Coronary artery (tissue), 2 donors: Measurements from ENCODE around the gene MT3.
"Not testable (repeated sequence)": the region's sequence is repeated elsewhere in the genome, so short reads cannot be mapped to it uniquely, and the experiment has no call there.

ENCODE experiments used
- DNase-seq: peaks from one replicate; pipeline ENCODE4 v3.0.0-alpha.2; 2017; ENCODE audit warnings: low spot score
- H3K27ac ChIP-seq, 2 donors: fragments of 200-600 bp; sonication (generic); one replicate each; pipeline ENCODE4 v1.5.1; 2016 to 2019
- H3K4me3 ChIP-seq: fragments of 200-600 bp; sonication (generic); 2 replicates; pipeline ENCODE4 v1.5.1; 2016; ENCODE audit warnings: mild to moderate bottlenecking, moderate library complexity
- CTCF ChIP-seq: fragments of 200-600 bp; sonication (generic); IDR thresholded peaks from one replicate; pipeline ENCODE4 v1.5.1; 2019; ENCODE audit warnings: antibody characterized with exemption

MT3 gene

GRCh38 chr16:56616608-56617211, 27.4 kb downstream of the MT3 start:
- no peak for TF ChIP-seq CTCF
- Histone ChIP-seq H3K27ac (peak overlapping the region; percentile 66 to 70), H3K4me3 (peak overlapping the region; percentile 70)
- peak; percentile 66 for DNase-seq

GRCh38 chr16:56617212-56618085, 28.1 kb downstream of the MT3 start:
- Histone ChIP-seq H3K4me3 (peak overlapping the region; percentile 70), H3K27ac (peak overlapping the region; percentile 66 to 70)
- peak; percentile 86 for DNase-seq
- TF ChIP-seq CTCF: no peak

DNA sequence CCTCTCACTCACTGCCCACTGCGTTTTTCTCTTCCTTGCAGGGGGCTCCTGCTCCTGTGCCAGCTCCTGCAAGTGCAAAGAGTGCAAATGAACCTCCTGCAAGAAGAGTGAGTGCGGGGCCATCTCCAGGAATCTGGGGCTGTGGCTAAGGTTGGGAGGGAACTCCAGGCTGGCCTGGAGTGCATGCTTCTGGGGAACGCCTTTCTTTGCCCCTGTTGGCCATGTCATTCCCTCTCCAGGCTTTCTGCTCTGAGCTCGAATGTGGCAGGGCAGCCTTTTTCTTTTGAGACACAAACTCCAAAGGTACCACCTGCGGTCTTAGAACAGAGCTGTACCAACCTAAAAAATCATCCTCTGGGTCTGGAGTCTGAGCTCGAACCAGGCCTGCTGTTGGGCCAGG, 28.8 kb downstream of the MT3 start:
- Histone ChIP-seq H3K4me3 (peak overlapping the region; percentile 70), H3K27ac (peak overlapping the region in 1 of 2 donors; percentile 70)
- no peak for DNase-seq
- TF ChIP-seq CTCF: no peak

DNA sequence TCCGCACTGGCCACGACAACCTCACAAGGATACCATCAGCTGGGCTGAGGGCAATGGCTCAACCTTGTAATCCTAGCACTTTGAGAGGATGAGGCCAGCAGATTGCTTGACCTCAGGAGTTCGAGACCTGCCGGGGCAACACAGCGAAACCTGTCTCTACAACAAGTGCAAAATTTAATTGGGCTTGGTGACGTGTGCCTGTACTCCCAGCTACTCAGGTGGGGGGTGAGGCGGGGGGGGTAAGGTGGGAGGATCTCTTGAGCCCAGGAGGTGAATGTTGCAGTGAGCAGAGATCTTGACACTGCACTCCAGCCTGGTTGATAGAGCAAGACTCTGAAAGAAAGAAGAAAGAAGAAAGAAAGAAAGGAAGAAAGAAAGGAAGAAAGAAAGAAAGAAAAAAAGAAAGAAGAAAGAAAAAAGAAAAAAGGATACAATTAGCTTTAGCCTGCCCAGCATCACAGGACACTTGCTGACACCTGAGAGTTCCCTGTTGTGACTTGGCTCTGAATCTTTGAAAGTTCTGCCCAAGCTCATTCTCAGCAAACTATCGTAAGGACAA, 31.1 kb downstream of the MT3 start:
- no peak for DNase-seq
- H3K4me3 ChIP-seq: no peak overlapping the region
- no peak overlapping the region for H3K27ac ChIP-seq
- no peak for TF ChIP-seq CTCF

DNA sequence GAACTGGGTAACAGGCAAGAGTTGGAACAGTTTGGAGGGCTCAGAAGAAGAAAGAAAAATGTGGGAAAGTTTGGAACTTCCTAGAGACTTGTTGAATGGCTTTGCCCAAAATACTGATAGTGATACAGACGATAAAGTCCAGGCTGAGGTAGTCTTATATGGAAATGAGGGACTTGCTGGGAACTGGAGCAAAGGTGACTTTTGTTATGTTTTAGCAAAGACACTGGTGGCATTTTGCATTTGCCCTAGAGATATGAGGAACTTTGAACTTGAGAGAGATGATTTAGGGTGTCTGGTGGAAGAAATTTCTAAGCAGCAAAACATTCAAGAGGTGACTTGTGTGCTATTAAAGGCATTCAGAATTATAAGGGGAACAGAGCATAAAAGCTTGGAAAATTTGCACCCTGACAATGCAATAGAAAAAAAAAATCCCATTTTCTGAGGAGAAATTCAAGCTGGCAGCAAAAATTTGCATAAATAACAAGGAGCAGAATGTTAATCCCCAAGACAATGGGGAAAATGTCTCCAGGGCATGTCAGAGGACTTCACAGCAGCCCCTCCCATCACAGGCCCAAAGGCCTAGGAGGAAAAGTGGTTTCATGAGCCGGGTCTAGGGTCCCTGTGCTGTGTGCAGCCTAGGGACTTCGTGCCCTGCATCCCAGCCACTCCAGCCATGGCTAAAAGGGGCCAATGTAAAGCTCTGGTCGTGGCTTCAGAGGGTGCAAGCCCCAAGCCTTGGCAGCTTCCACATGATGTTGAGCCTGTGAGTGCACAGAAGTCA, 32.5 kb downstream of the MT3 start:
- peak overlapping the region in 1 of 2 donors; percentile 36 for H3K27ac ChIP-seq
- not testable (repeated sequence) for H3K4me3 ChIP-seq, DNase-seq

DNA sequence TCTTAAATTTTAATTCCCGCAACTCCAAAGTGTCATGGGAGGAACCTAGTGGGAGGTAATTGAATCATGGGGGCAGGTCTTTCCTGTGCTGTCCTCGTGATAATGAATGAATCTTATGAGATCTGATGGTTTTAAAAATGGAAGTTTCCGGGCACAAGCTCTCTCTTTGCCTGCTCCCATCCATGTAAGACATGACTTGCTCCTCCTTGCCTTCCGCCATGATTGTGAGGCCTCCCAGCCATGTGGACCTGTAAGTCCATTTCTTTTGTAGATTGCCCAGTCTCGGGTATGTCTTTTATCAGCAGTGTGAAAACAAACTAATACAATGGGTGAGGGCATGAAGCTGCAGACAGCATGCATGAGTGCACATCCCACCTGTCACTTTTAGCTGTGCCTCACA, 33.9 kb downstream of the MT3 start:
- not testable (repeated sequence) for H3K4me3 ChIP-seq

GRCh38 chr16:56623637-56624036, 34.3 kb downstream of the MT3 start:
- Histone ChIP-seq H3K27ac (no peak overlapping the region), H3K4me3 (no peak overlapping the region)
- no peak for TF ChIP-seq CTCF
- no peak for DNase-seq

More for the DNA sequence above, 33.9 kb downstream of the MT3 start:
- not testable (repeated sequence) for DNase-seq, H3K27ac ChIP-seq
